GM12892 (cell line): ENCODE measurements around the gene MTHFSD.

Experiments used
- DNase-seq: peaks from one replicate; pipeline ENCODE4 v3.0.0; 2011; ENCODE audit not compliant: insufficient read length
- FAIRE-seq: peaks from 2 replicates; lab custom pipeline; 2011; peaks lifted over from hg19 to GRCh38; lab: Jason Lieb, UNC
- POLR2A ChIP-seq: IDR thresholded peaks from 2 replicates; pipeline ENCODE4 v1.6.1; 2011; ENCODE audit warnings: low read depth, low read length, control low read depth
- POLR2AphosphoS5 ChIP-seq: IDR thresholded peaks from 2 replicates; pipeline ENCODE4 v1.6.1; 2011; ENCODE audit warnings: low read depth, low read length, control low read depth
- TAF1 ChIP-seq: IDR thresholded peaks from 2 replicates; pipeline ENCODE4 v1.6.1; 2011; ENCODE audit warnings: low read depth, mild to moderate bottlenecking, control low read depth, low read length, borderline replicate concordance

MTHFSD gene

GRCh38 chr16:86494039-86494564 lies 60.9 kb downstream of the MTHFSD start:
- DNase-seq (no peak), FAIRE-seq (no peak)
- no peak for TF ChIP-seq TAF1
- TF ChIP-seq POLR2AphosphoS5 = no peak
- no peak for TF ChIP-seq POLR2A

- FAIRE-seq (no peak), DNase-seq (no peak)
- TF ChIP-seq POLR2A (no peak), TAF1 (no peak), POLR2AphosphoS5 (no peak)
These were observed 61.9 kb downstream of the MTHFSD start for GRCh38 chr16:86492961-86493629.

GRCh38 chr16:86492267-86492960 lies 62.6 kb downstream of the MTHFSD start:
- no peak for TF ChIP-seq TAF1
- no peak for TF ChIP-seq POLR2AphosphoS5
- no peak for TF ChIP-seq POLR2A
- DNase-seq (no peak), FAIRE-seq (no peak)

- TF ChIP-seq POLR2AphosphoS5 (no peak), TAF1 (no peak), POLR2A (no peak)
- DNase-seq (no peak), FAIRE-seq (no peak)
These were observed 63.4 kb downstream of the MTHFSD start for GRCh38 chr16:86491640-86492023.

- DNase-seq (no peak), FAIRE-seq (no peak)
- TF ChIP-seq POLR2AphosphoS5 (no peak), TAF1 (no peak), POLR2A (no peak)
These were observed 64.0 kb downstream of the MTHFSD start for GRCh38 chr16:86490859-86491639.

GRCh38 chr16:86485746-86486145 lies 69.3 kb downstream of the MTHFSD start:
- DNase-seq (no peak), FAIRE-seq (no peak)
- TF ChIP-seq POLR2AphosphoS5 (no peak), TAF1 (no peak), POLR2A (no peak)

- TF ChIP-seq TAF1 (no peak), POLR2AphosphoS5 (no peak), POLR2A (no peak)
- FAIRE-seq (no peak), DNase-seq (no peak)
These were observed 70.8 kb downstream of the MTHFSD start for GRCh38 chr16:86484240-86484639.

GRCh38 chr16:86481607-86482006 lies 73.4 kb downstream of the MTHFSD start:
- TF ChIP-seq POLR2AphosphoS5 = no peak
- TF ChIP-seq TAF1 = no peak
- no peak for TF ChIP-seq POLR2A
- DNase-seq (no peak), FAIRE-seq (no peak)

GRCh38 chr16:86480444-86480843 lies 74.6 kb downstream of the MTHFSD start:
- TF ChIP-seq TAF1 (no peak), POLR2A (no peak), POLR2AphosphoS5 (no peak)
- FAIRE-seq (no peak), DNase-seq (no peak)
